AG09319 (cell line): Measurements from ENCODE around the gene PRKAR2B.
"Not testable (repeated sequence)": the region's sequence is repeated elsewhere in the genome, so short reads cannot be mapped to it uniquely, and the experiment has no call there.

Source experiments
- DNase-seq: peaks from one replicate; pipeline ENCODE4 v3.0.0-alpha.2; 2010; ENCODE audit warnings: low read depth; ENCODE audit errors: extremely low read depth
- CTCF ChIP-seq: IDR thresholded peaks from 2 replicates; pipeline ENCODE4 v1.5.1; 2011; ENCODE audit warnings: low read depth, mild to moderate bottlenecking, inconsistent platforms, low read length, moderate library complexity

The PRKAR2B gene

GRCh38 chr7:107037717-107038603, 6.5 kb upstream of the PRKAR2B start:
- no peak for DNase-seq
- TF ChIP-seq CTCF, result no peak

- DNase-seq, result no peak
- TF ChIP-seq CTCF, result no peak
Measured at GRCh38 chr7:107039199-107039900, 5.2 kb upstream of the PRKAR2B start.

GRCh38 chr7:107041097-107041496, 3.4 kb upstream of the PRKAR2B start:
- TF ChIP-seq CTCF, result no peak
- no peak for DNase-seq

- DNase-seq, result not testable (repeated sequence)
Measured at GRCh38 chr7:107041764-107042163, 2.7 kb upstream of the PRKAR2B start.

GRCh38 chr7:107042326-107042910, 2.1 kb upstream of the PRKAR2B start:
- not testable (repeated sequence) for DNase-seq

GRCh38 chr7:107043491-107043890, 1.0 kb upstream of the PRKAR2B start:
- TF ChIP-seq CTCF, result no peak
- DNase-seq, result no peak

- no peak for TF ChIP-seq CTCF
- no peak for DNase-seq
Measured at GRCh38 chr7:107043921-107044346, 571 bp upstream of the PRKAR2B start.
